GM12878 (cell line): ENCODE results near the gene NAALADL2.

Experiments
- CTCF ChIP-seq, 3 experiments: IDR thresholded peaks in 2 of 3; conservative IDR thresholded peaks in 1 of 3; 2 replicates each; pipeline ENCODE4 v1.5.1; 2011; ENCODE audit warnings: low read depth in 3 of 3, low read length in 3 of 3, mild to moderate bottlenecking in 3 of 3, control low read depth in 2 of 3, moderate library complexity in 2 of 3, inconsistent platforms in 1 of 3, mixed read lengths in 1 of 3; ENCODE audit not compliant: control insufficient read depth in 2 of 3, insufficient read depth in 1 of 3; ENCODE audit errors: extremely low read depth in 1 of 3
- FOXM1 ChIP-seq: IDR thresholded peaks from 2 replicates; pipeline ENCODE4 v1.6.1; 2012; ENCODE audit warnings: low read depth, mild to moderate bottlenecking, inconsistent platforms, low read length, moderate library complexity
- GABPA ChIP-seq: IDR thresholded peaks from 2 replicates; pipeline ENCODE4 v1.6.1; 2014; ENCODE audit warnings: antibody characterized with exemption, low read depth, mild to moderate bottlenecking, inconsistent platforms
- HDAC2 ChIP-seq: fragments of 200-600 bp; sonication (generic); IDR thresholded peaks from 2 replicates; pipeline ENCODE4 v1.6.1; 2017
- NFIC ChIP-seq: IDR thresholded peaks from 2 replicates; pipeline ENCODE4 v1.6.1; 2012; ENCODE audit warnings: low read depth, mild to moderate bottlenecking, inconsistent platforms, low read length, moderate library complexity
- RAD51 ChIP-seq: fragments of 450-650 bp; IDR thresholded peaks from 2 replicates; pipeline ENCODE4 v1.6.1; 2016; ENCODE audit warnings: moderate library complexity, mild to moderate bottlenecking, inconsistent platforms

- TF ChIP-seq NFIC (no peak), GABPA (no peak), RAD51 (no peak), HDAC2 (no peak), CTCF (IDR thresholded peaks at IDR 0.05 in 2 of 3, conservative IDR thresholded peaks at IDR 0.05 in 1 of 3; ENCODE audit: control insufficient read depth in 2 of 3, extremely low read depth in 1 of 3, insufficient read depth in 1 of 3, low read depth in 3 of 3, low read length in 3 of 3) (no peak), FOXM1 (no peak)
Measured at GRCh38 chr3:175301741-175302140, 442.6 kb downstream of the NAALADL2 start.
